Astrocyte (in vitro differentiated cells and primary cell): Measurements from ENCODE around the gene ATP6AP2.

ENCODE experiments used
- CTCF ChIP-seq: IDR thresholded peaks from 2 replicates; pipeline ENCODE4 v1.5.1; 2011; ENCODE audit warnings: low read depth, mild to moderate bottlenecking, inconsistent platforms, low read length, moderate library complexity; ENCODE audit not compliant: insufficient read depth
- EZH2 ChIP-seq: IDR thresholded peaks from 2 replicates; pipeline ENCODE4 v1.6.1; 2012; ENCODE audit warnings: mild to moderate bottlenecking, low read length, inconsistent platforms; ENCODE audit not compliant: insufficient read depth

- TF ChIP-seq CTCF (no peak), EZH2 (no peak)
These were observed 65.9 kb downstream of the ATP6AP2 start for GRCh38 chrX:40646489-40647306.
